HepG2 (cell line): ENCODE measurements around the gene FNDC3A. TPM values are rescaled to one million over a fixed set of nuclear protein-coding genes. Genes with fewer than 3 reads are reported as not detected.

Experiments
- ATAC-seq: fragments of 200-7000 bp; cut with Tn5 transposase; 3 replicates; pipeline ENCODE4 v1.9.1; 2020; ENCODE audit warnings: mild to moderate bottlenecking, moderate library complexity
- BruUV-seq: library from RNA; stranded (reverse); fragments of 400-500 nt; replicated peaks from 2 replicates; lab custom pipeline; 2021; lab: Mats Ljungman, UMichigan
- CTCF ChIA-PET: fragments of 300-600 bp; formaldehyde crosslinking; extraction: SDS; loops from one replicate; lab custom pipeline; 2021; ENCODE audit warnings: low total read pairs, inconsistent platforms, low intra/inter-chr PET ratio; lab: Yijun Ruan, JAX
- POLR2A ChIA-PET: fragments of 350-600 bp; sonication (Branson Sonifier 250); formaldehyde crosslinking; loops from one replicate; lab custom pipeline; 2020; ENCODE audit warnings: antibody characterized with exemption, inconsistent platforms; lab: Yijun Ruan, JAX
- DNase-seq: peaks from one replicate; pipeline ENCODE4 v3.0.0-alpha.2; 2015; ENCODE audit warnings: low spot score
- FAIRE-seq: peaks from 3 replicates; lab custom pipeline; 2011; peaks lifted over from hg19 to GRCh38; lab: Jason Lieb, UNC
- H2AFZ ChIP-seq: one replicate; pipeline ENCODE4 v1.6.1; 2011; ENCODE audit warnings: low read length, inconsistent platforms
- H3K27ac ChIP-seq: fragments of 300-600 bp; 3 replicates; pipeline ENCODE4 v1.8.0; 2011; ENCODE audit warnings: mixed run types, mild to moderate bottlenecking, mixed read lengths, low read length, inconsistent platforms; ENCODE audit not compliant: insufficient read depth; ENCODE audit errors: extremely low read length
- H3K27me3 ChIP-seq, 2 experiments: fragments of 200-600 bp in 1 of 2; 2 replicates in 1 of 2; 3 replicates in 1 of 2; pipeline versions ENCODE4 v1.6.0 to v1.8.0; 2011; ENCODE audit warnings: low read length in 2 of 2, mild to moderate bottlenecking in 2 of 2, moderate library complexity in 2 of 2, inconsistent platforms in 1 of 2; ENCODE audit not compliant: insufficient read depth in 2 of 2, control insufficient read depth in 1 of 2
- H3K36me3 ChIP-seq, 2 experiments: fragments of 200-600 bp in 1 of 2; replicated peaks in 1 of 2; 2 replicates in 1 of 2; 3 replicates in 1 of 2; pipeline versions ENCODE4 v1.5.1 to v1.8.0; 2011; ENCODE audit warnings: low read length in 2 of 2, inconsistent platforms in 1 of 2; ENCODE audit not compliant: insufficient read depth in 2 of 2, control insufficient read depth in 1 of 2
- H3K4me1 ChIP-seq: 2 replicates; pipeline ENCODE4 v1.5.1; 2012; ENCODE audit warnings: low read length, inconsistent platforms; ENCODE audit not compliant: insufficient read depth
- H3K4me2 ChIP-seq: 2 replicates; pipeline ENCODE4 v1.6.0; 2011; ENCODE audit warnings: low read depth, low read length, inconsistent platforms
- H3K4me3 ChIP-seq, 3 experiments: fragments of 200-600 bp in 1 of 3; sonication (generic), shearing (Covaris generic) in 1 of 3; replicated peaks in 1 of 3; 2 replicates each; pipeline ENCODE4 v1.5.1; 2011 to 2016; ENCODE audit warnings: low read length in 3 of 3, inconsistent platforms in 2 of 3, low read depth in 2 of 3, mild to moderate bottlenecking in 2 of 3, control low read depth in 1 of 3, mixed read lengths in 1 of 3; ENCODE audit not compliant: insufficient read depth in 1 of 3
- H3K79me2 ChIP-seq: one replicate; pipeline ENCODE4 v1.6.1; 2011; ENCODE audit warnings: low read length, inconsistent platforms; ENCODE audit not compliant: insufficient read depth
- H3K9ac ChIP-seq: 2 replicates; pipeline ENCODE4 v1.6.0; 2011; ENCODE audit warnings: mild to moderate bottlenecking, low read depth, low read length, inconsistent platforms; ENCODE audit not compliant: insufficient read depth
- H3K9me3 ChIP-seq: 2 replicates; pipeline ENCODE4 v1.5.1; 2012; ENCODE audit warnings: mild to moderate bottlenecking, low read length
- H4K20me1 ChIP-seq: 2 replicates; pipeline ENCODE4 v1.6.0; 2011; ENCODE audit warnings: inconsistent platforms, mild to moderate bottlenecking, low read length, moderate library complexity; ENCODE audit not compliant: insufficient read depth
- GATAD2A ChIP-seq: IDR thresholded peaks from 2 replicates; pipeline ENCODE4 v1.6.1; 2016
- HIC2 ChIP-seq: sonication (generic); formaldehyde crosslinking; IDR thresholded peaks from 2 replicates; pipeline ENCODE4 v1.9.0; 2022; ENCODE audit warnings: low read depth, missing genetic modification reagents
- MEF2D ChIP-seq: sonication (generic); formaldehyde crosslinking; IDR thresholded peaks from 2 replicates; pipeline ENCODE4 v1.5.1; 2020; ENCODE audit warnings: mild to moderate bottlenecking, missing genetic modification reagents
- NCOR1 ChIP-seq: fragments of 200-600 bp; sonication (generic); IDR thresholded peaks from 2 replicates; pipeline ENCODE4 v1.7.0; 2017; ENCODE audit warnings: antibody characterized with exemption, low read length, borderline replicate concordance
- NFIB ChIP-seq: sonication (generic); formaldehyde crosslinking; IDR thresholded peaks from 2 replicates; pipeline ENCODE4 v1.9.0; 2021; ENCODE audit warnings: missing genetic modification reagents, mild to moderate bottlenecking, borderline replicate concordance
- SALL2 ChIP-seq: sonication (generic); formaldehyde crosslinking; IDR thresholded peaks from 2 replicates; pipeline ENCODE4 v1.8.1; 2023; ENCODE audit warnings: mild to moderate bottlenecking, missing genetic modification reagents, inconsistent platforms
- SAP130 ChIP-seq: IDR thresholded peaks from 2 replicates; pipeline ENCODE4 v1.6.1; 2016; ENCODE audit warnings: low read depth
- THAP8 ChIP-seq: sonication (generic); formaldehyde crosslinking; IDR thresholded peaks from 2 replicates; pipeline ENCODE4 v1.5.1; 2020; ENCODE audit warnings: missing genetic modification reagents, mild to moderate bottlenecking, borderline replicate concordance
- ZBTB38 ChIP-seq: sonication (generic); formaldehyde crosslinking; IDR thresholded peaks from 2 replicates; pipeline ENCODE4 v1.5.1; 2020; ENCODE audit warnings: mild to moderate bottlenecking, missing genetic modification reagents
- ZBTB7A ChIP-seq: sonication (generic); formaldehyde crosslinking; IDR thresholded peaks from 2 replicates; pipeline ENCODE4 v1.8.0; 2022; ENCODE audit warnings: mild to moderate bottlenecking, missing genetic modification reagents
- ZNF235 ChIP-seq: sonication (generic); formaldehyde crosslinking; IDR thresholded peaks from 2 replicates; pipeline ENCODE4 v1.8.1; 2023; ENCODE audit warnings: mild to moderate bottlenecking, missing genetic modification reagents, borderline replicate concordance
- ZNF256 ChIP-seq: sonication (generic); formaldehyde crosslinking; conservative IDR thresholded peaks from 2 replicates; pipeline ENCODE4 v1.4.0; 2020; ENCODE audit warnings: missing genetic modification reagents
- ZSCAN31 ChIP-seq: sonication (generic); formaldehyde crosslinking; IDR thresholded peaks from 2 replicates; pipeline ENCODE4 v1.5.0; 2020; ENCODE audit warnings: low read depth, mild to moderate bottlenecking, missing genetic modification reagents
- in situ Hi-C: cut with HindIII; loops from 2 replicates; pipeline ENCODE4 v1.10.0; 2017; ENCODE audit warnings: low pct_unique_long_range_greater_than_20kb; ENCODE audit not compliant: extremely low pct_ligation_motif_present
- intact Hi-C: fragments of 100-400 bp; cut with micrococcal nuclease; formaldehyde crosslinking; loops from one replicate; pipeline ENCODE4 v1.10.0; 2022; ENCODE audit not compliant: unreplicated experiment
- polyA plus RNA-seq, 8 experiments: library from polyadenylated mRNA; depleted of rRNA in 3 of 8; stranded (reverse) in 7 of 8; unstranded in 1 of 8; fragments of >200 nt; fragmentation: Illumina TruSeq in 4 of 8; extraction: Trizol in 4 of 8; gene quantifications; 2 replicates each; pipeline versions ENCODE4 v1.2.1 to v1.2.3, GENCODE V29; 2011 to 2016; ENCODE audit warnings: low read depth in 4 of 8, missing spikeins in 1 of 8, mixed read lengths in 1 of 8; ENCODE audit not compliant: insufficient read depth in 1 of 8
- total RNA-seq, 5 experiments: library from RNA; depleted of rRNA; stranded (reverse); fragments of >200 nt; fragmentation: Illumina TruSeq; extraction: Trizol; gene quantifications; 2 replicates each; pipeline ENCODE4 v1.2.3, GENCODE V29; 2016; ENCODE audit warnings: low read depth in 1 of 5
- TF ChIP-seq, protein P1 (sequence below): sonication (generic); formaldehyde crosslinking; IDR thresholded peaks from 2 replicates; pipeline ENCODE4 v1.4.0; 2020; ENCODE audit warnings: missing genetic modification reagents, mild to moderate bottlenecking, borderline replicate concordance
- TF ChIP-seq, protein P2 (sequence below): sonication (generic); formaldehyde crosslinking; IDR thresholded peaks from 2 replicates; pipeline ENCODE4 v1.5.0; 2020; ENCODE audit warnings: missing genetic modification reagents

FNDC3A gene
- total and polyA plus RNA-seq, 2 of the 13 experiments (the other 11 are each of a cell fraction or from before 2014, with no cell fraction given) = 36.7 to 39.3 TPM

DNA sequence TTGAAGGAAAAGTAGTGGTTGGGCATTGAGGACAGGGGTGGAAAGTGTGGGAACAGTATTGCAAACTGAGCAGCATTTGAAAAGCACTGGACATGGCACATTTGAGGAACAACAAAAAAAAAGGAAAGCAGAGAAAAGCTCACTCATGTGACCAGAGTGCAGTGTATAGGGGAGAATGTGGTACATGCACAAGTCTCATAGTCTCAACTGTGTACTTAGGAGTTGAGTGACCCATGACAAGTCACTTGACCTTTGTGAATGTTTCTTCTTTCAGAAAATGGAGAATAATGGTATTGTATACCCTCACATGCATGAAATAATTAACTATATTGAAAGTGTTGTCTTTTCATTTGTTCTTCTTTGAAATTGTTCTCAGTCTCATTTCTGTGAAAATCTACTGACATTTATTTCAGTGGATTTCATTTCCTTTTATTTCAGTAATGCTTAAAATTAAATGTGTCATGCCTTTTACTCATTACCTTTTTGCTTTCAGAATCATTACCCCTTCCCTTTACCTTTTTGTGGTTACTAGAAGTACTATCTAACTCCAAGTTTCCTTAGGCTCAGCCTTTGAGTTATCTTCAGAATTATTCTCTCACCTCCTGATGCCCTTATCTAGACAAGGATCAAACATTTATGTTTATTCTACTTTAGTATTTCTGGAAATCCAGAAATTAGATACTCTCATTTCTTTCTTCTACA, 165.3 kb downstream of the FNDC3A start:
- Histone ChIP-seq H3K4me1 (no peaks in the 10 kb centered on the region), H3K36me3 (peaks cover 4 to 64% of the 10 kb centered on the region in 2 experiments), H3K27me3 (no peaks in the 10 kb centered on the region), H3K79me2 (no peaks in the 10 kb centered on the region), H3K4me3 (no peak overlapping the region), H3K27ac (no peak overlapping the region), H3K9me3 (no peaks in the 10 kb centered on the region), H2AFZ (no peak overlapping the region), H4K20me1 (no peaks in the 10 kb centered on the region), H3K9ac (no peak overlapping the region), H3K4me2 (no peak overlapping the region)
- DNase-seq (no peak), ATAC-seq (no peak), FAIRE-seq (no peak)
- no TSS peak for BruUV-seq
- TF ChIP-seq SAP130 = no peak
- TF ChIP-seq SALL2 (CRISPR knock-in tag) = no peak
- TF ChIP-seq ZNF235 (CRISPR knock-in tag) = no peak
- TF ChIP-seq ZBTB7A (CRISPR knock-in tag) = no peak
- no peak for TF ChIP-seq THAP8 (CRISPR knock-in tag)
- no peak for TF ChIP-seq MEF2D (CRISPR knock-in tag)
- TF ChIP-seq, protein P1, sequence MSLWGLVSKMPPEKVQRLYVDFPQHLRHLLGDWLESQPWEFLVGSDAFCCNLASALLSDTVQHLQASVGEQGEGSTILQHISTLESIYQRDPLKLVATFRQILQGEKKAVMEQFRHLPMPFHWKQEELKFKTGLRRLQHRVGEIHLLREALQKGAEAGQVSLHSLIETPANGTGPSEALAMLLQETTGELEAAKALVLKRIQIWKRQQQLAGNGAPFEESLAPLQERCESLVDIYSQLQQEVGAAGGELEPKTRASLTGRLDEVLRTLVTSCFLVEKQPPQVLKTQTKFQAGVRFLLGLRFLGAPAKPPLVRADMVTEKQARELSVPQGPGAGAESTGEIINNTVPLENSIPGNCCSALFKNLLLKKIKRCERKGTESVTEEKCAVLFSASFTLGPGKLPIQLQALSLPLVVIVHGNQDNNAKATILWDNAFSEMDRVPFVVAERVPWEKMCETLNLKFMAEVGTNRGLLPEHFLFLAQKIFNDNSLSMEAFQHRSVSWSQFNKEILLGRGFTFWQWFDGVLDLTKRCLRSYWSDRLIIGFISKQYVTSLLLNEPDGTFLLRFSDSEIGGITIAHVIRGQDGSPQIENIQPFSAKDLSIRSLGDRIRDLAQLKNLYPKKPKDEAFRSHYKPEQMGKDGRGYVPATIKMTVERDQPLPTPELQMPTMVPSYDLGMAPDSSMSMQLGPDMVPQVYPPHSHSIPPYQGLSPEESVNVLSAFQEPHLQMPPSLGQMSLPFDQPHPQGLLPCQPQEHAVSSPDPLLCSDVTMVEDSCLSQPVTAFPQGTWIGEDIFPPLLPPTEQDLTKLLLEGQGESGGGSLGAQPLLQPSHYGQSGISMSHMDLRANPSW = no peak
- TF ChIP-seq NFIB = no peak
- TF ChIP-seq, protein P2, sequence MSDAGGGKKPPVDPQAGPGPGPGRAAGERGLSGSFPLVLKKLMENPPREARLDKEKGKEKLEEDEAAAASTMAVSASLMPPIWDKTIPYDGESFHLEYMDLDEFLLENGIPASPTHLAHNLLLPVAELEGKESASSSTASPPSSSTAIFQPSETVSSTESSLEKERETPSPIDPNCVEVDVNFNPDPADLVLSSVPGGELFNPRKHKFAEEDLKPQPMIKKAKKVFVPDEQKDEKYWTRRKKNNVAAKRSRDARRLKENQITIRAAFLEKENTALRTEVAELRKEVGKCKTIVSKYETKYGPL (CRISPR knock-in tag) = no peak
- no peak for TF ChIP-seq NCOR1
- TF ChIP-seq ZSCAN31 = no peak
- TF ChIP-seq ZBTB38 (CRISPR knock-in tag) = no peak
- no peak for TF ChIP-seq GATAD2A (CRISPR knock-in tag)
- TF ChIP-seq ZNF256 (CRISPR knock-in tag) = no peak
- no peak for TF ChIP-seq HIC2 (CRISPR knock-in tag)
- POLR2A ChIA-PET = no interaction called here
- in situ Hi-C loops (no loop called here), intact Hi-C loops (no loop called here)
- CTCF ChIA-PET = no interaction called here
